Measurements from ENCODE around the gene NAA40. TPM values are rescaled to one million over a fixed set of nuclear protein-coding genes. Genes with fewer than 3 reads are reported as not detected.

The NAA40 gene
- total and polyA plus RNA-seq, 12 donors, result 13.0 to 38.8 (median 19.7) TPM

GRCh38 chr11:64003807-64004589 lies 65.2 kb downstream of the NAA40 start:
- WGBS, 2 donors, result 70% methylated on average over 23 of the region's 23 CpGs
- H3K4me3 ChIP-seq, result no peak overlapping the region
- peaks cover 0 to 1% (median 0%) of the 10 kb centered on the region in 9 donors for H3K36me3 ChIP-seq
- H3K27me3 ChIP-seq, result peaks cover 0 to 86% (median 0%) of the 10 kb centered on the region in 7 donors
- ATAC-seq (no peak), DNase-seq (no peak)
- peaks cover 21 to 67% (median 50%) of the 10 kb centered on the region in 9 donors for H3K4me1 ChIP-seq
- no peak overlapping the region for H3K27ac ChIP-seq
- intact Hi-C loops (cut with DNase I), result loop anchor here in 1 of 10 donors (2.0 kb wide), 1 partner anchor 143 kb away; no protein-coding TSS in a partner anchor
- H3K9me3 ChIP-seq, result no peaks in the 10 kb centered on the region
- no peak for TF ChIP-seq CTCF (IDR thresholded peaks at IDR 0.05)

- Histone ChIP-seq H3K27me3 (peaks cover 0 to 85% (median 0%) of the 10 kb centered on the region in 7 donors), H3K9me3 (no peaks in the 10 kb centered on the region), H3K36me3 (no peaks in the 10 kb centered on the region), H3K27ac (no peak overlapping the region), H3K4me3 (no peak overlapping the region), H3K4me1 (peaks cover 17 to 61% (median 44%) of the 10 kb centered on the region in 9 donors)
- DNase-seq (no peak), ATAC-seq (no peak)
- TF ChIP-seq CTCF (IDR thresholded peaks at IDR 0.05), result no peak
- 76 to 79% methylated on average over 4 of the region's 4 CpGs for WGBS, 2 donors
- intact Hi-C loops (cut with DNase I), result no loop called here
Observed at GRCh38 chr11:64004590-64004984, 65.8 kb downstream of the NAA40 start.

- peaks cover 9 to 51% (median 34%) of the 10 kb centered on the region in 9 donors for H3K4me1 ChIP-seq
Observed at GRCh38 chr11:64005691-64006090, 66.9 kb downstream of the NAA40 start.

GRCh38 chr11:64006398-64006797 lies 67.6 kb downstream of the NAA40 start:
- DNase-seq (no peak), ATAC-seq (no peak)
- H3K27me3 ChIP-seq, result peaks cover 0 to 67% (median 0%) of the 10 kb centered on the region in 7 donors
- no peaks in the 10 kb centered on the region for H3K36me3 ChIP-seq
- 86 to 87% methylated on average over 12 of the region's 12 CpGs for WGBS, 2 donors
- H3K9me3 ChIP-seq, result no peaks in the 10 kb centered on the region
- no peak overlapping the region for H3K4me3 ChIP-seq
- intact Hi-C loops (cut with DNase I), result no loop called here
- no peak for TF ChIP-seq CTCF (IDR thresholded peaks at IDR 0.05)
- H3K27ac ChIP-seq, result no peak overlapping the region
- H3K4me1 ChIP-seq, result peaks cover 5 to 44% (median 27%) of the 10 kb centered on the region in 9 donors

More at GRCh38 chr11:64005691-64006090, 66.9 kb downstream of the NAA40 start:
- WGBS, 2 donors, result 90 to 91% methylated on average over 4 of the region's 4 CpGs
- Histone ChIP-seq H3K4me3 (no peak overlapping the region), H3K27ac (no peak overlapping the region), H3K36me3 (no peaks in the 10 kb centered on the region), H3K9me3 (no peaks in the 10 kb centered on the region), H3K27me3 (peaks cover 0 to 74% (median 0%) of the 10 kb centered on the region in 7 donors)
- no peak for TF ChIP-seq CTCF (IDR thresholded peaks at IDR 0.05)
- intact Hi-C loops (cut with DNase I), result no loop called here
- ATAC-seq (no peak), DNase-seq (no peak)

Other genes starting within 250 kb of the NAA40 start
- 10 to 100 TPM in 4 of 10 donors, 1 to 10 TPM in 6; 6.8 to 14.3 (median 8.9) TPM for gene ZFTA, start 170.2 kb upstream of the NAA40 start, total RNA-seq
- gene ZFTA, start 170.2 kb upstream of the NAA40 start, polyA plus RNA-seq, result 1 to 10 TPM; 4.6 to 7.5 TPM
- 10 to 100 TPM in 5 of 10 donors, 1 to 10 TPM in 5; 7.0 to 13.2 (median 9.9) TPM for gene SPINDOC, start 125.5 kb upstream of the NAA40 start, total RNA-seq
- 1 to 10 TPM; 9.4 to 9.7 TPM for gene SPINDOC, start 125.5 kb upstream of the NAA40 start, polyA plus RNA-seq
- gene MARK2, start 99.9 kb upstream of the NAA40 start, total RNA-seq, result 10 to 100 TPM; 33.8 to 42.7 (median 39.0) TPM
- gene MARK2, start 99.9 kb upstream of the NAA40 start, polyA plus RNA-seq, result 10 to 100 TPM; 12.6 to 18.9 TPM
- 1 to 10 TPM; 1.1 to 8.4 (median 5.0) TPM for gene RCOR2, start 21.8 kb upstream of the NAA40 start, total RNA-seq
- 1 to 10 TPM; 4.4 to 5.4 TPM for gene RCOR2, start 21.8 kb upstream of the NAA40 start, polyA plus RNA-seq
- gene COX8A, start 35.6 kb downstream of the NAA40 start, total RNA-seq, result 1,000 to 10,000 TPM in 6 of 10 donors, 100 to 1,000 TPM in 4; 868 to 1,274 (median 1,041) TPM
- 1,000 to 10,000 TPM; 1,312 to 2,481 TPM for gene COX8A, start 35.6 kb downstream of the NAA40 start, polyA plus RNA-seq
- gene OTUB1, start 47.4 kb downstream of the NAA40 start, total RNA-seq, result 10 to 100 TPM; 47.0 to 58.2 (median 49.8) TPM
- gene OTUB1, start 47.4 kb downstream of the NAA40 start, polyA plus RNA-seq, result 10 to 100 TPM; 34.9 to 87.0 TPM
- under 1 TPM; 0.17 to 0.83 (median 0.39) TPM for gene FLRT1, start 96.9 kb downstream of the NAA40 start, total RNA-seq
- under 1 TPM; 0.22 to 0.44 TPM for gene FLRT1, start 96.9 kb downstream of the NAA40 start, polyA plus RNA-seq
- 100 to 1,000 TPM in 8 of 10 donors, 10 to 100 TPM in 2; 86.2 to 134 (median 115) TPM for gene MACROD1, start 227.1 kb downstream of the NAA40 start, total RNA-seq
- gene MACROD1, start 227.1 kb downstream of the NAA40 start, polyA plus RNA-seq, result 100 to 1,000 TPM in 1 of 2 donors, 10 to 100 TPM in 1; 77.6 to 497 TPM
- gene STIP1, start 247.2 kb downstream of the NAA40 start, total RNA-seq, result 100 to 1,000 TPM in 1 of 10 donors, 10 to 100 TPM in 9; 67.4 to 105 (median 87.9) TPM
- gene STIP1, start 247.2 kb downstream of the NAA40 start, polyA plus RNA-seq, result 100 to 1,000 TPM in 1 of 2 donors, 10 to 100 TPM in 1; 55.3 to 144 TPM